K562 (cell line): Measurements from ENCODE around the gene ANKRD13D. TPM values are rescaled to one million over a fixed set of nuclear protein-coding genes. Genes with fewer than 3 reads are reported as not detected.

ENCODE experiments used
- ATF4 ChIP-seq: fragments of 450-650 bp; formaldehyde crosslinking; IDR thresholded peaks from 2 replicates; pipeline ENCODE4 v1.4.0; 2022; ENCODE audit warnings: mild to moderate bottlenecking, moderate library complexity
- BRCA1 ChIP-seq, 2 experiments: fragments of 450-650 bp in 1 of 2; sonication (generic) in 1 of 2; formaldehyde crosslinking in 1 of 2; IDR thresholded peaks; 2 replicates each; pipeline versions ENCODE4 v1.5.0 to v1.6.1; 2017 to 2020; ENCODE audit warnings: mild to moderate bottlenecking in 1 of 2, missing genetic modification reagents in 1 of 2
- CBFA2T2 ChIP-seq: fragments of 450-650 bp; conservative IDR thresholded peaks from 2 replicates; pipeline ENCODE4 v1.6.1; 2017; ENCODE audit warnings: mild to moderate bottlenecking
- CHD4 ChIP-seq: fragments of 200-600 bp; sonication (generic); IDR thresholded peaks from 3 replicates; pipeline ENCODE4 v1.6.1; 2012; ENCODE audit warnings: low read depth, mild to moderate bottlenecking, mixed read lengths, low read length, inconsistent platforms; ENCODE audit not compliant: insufficient read depth, insufficient replicate concordance, poor library complexity, severe bottlenecking
- EP400 ChIP-seq: fragments of 450-650 bp; IDR thresholded peaks from 2 replicates; pipeline ENCODE4 v1.6.1; 2017; ENCODE audit warnings: antibody characterized with exemption, mild to moderate bottlenecking, moderate library complexity
- FOSL1 ChIP-seq: fragments of 200-800 bp; sonication (Bioruptor generic); conservative IDR thresholded peaks from 2 replicates; pipeline ENCODE4 v1.6.1; 2016; ENCODE audit warnings: missing genetic modification characterization, missing compliant biosample characterization
- FOXP4 ChIP-seq: sonication (generic); formaldehyde crosslinking; IDR thresholded peaks from 2 replicates; pipeline ENCODE4 v1.8.0; 2022; ENCODE audit warnings: mild to moderate bottlenecking, missing genetic modification reagents, borderline replicate concordance
- IFI16 ChIP-seq: fragments of 250-450 bp; sonication (Bioruptor Pico); IDR thresholded peaks from 2 replicates; pipeline ENCODE4 v2.1.2; 2022; ENCODE audit warnings: mild to moderate bottlenecking, inconsistent platforms
- MECOM ChIP-seq: fragments of 250-450 bp; sonication (Bioruptor Pico); IDR thresholded peaks from 2 replicates; pipeline ENCODE4 v1.8.0; 2022; ENCODE audit warnings: inconsistent platforms
- MEF2A ChIP-seq: IDR thresholded peaks from 2 replicates; pipeline ENCODE4 v1.6.1; 2011; ENCODE audit warnings: low read depth, mild to moderate bottlenecking, low read length, moderate library complexity; ENCODE audit not compliant: control insufficient read depth
- NCOR1 ChIP-seq: fragments of 450-650 bp; IDR thresholded peaks from 2 replicates; pipeline ENCODE4 v1.6.1; 2016; ENCODE audit warnings: mild to moderate bottlenecking, moderate library complexity
- NR2C1 ChIP-seq, 2 experiments: fragments of 450-650 bp; IDR thresholded peaks; 2 replicates each; pipeline ENCODE4 v1.6.1; 2017; ENCODE audit warnings: mild to moderate bottlenecking in 2 of 2, antibody characterized with exemption in 1 of 2, inconsistent platforms in 1 of 2, missing compliant biosample characterization in 1 of 2, missing genetic modification characterization in 1 of 2
- NRF1 ChIP-seq, 2 experiments: fragments of 450-650 bp; IDR thresholded peaks in 1 of 2; conservative IDR thresholded peaks in 1 of 2; 2 replicates each; pipeline ENCODE4 v1.6.1; 2014; ENCODE audit warnings: mild to moderate bottlenecking in 2 of 2
- RB1 ChIP-seq: fragments of 450-650 bp; IDR thresholded peaks from 2 replicates; pipeline ENCODE4 v1.6.1; 2017; ENCODE audit warnings: low read depth, mild to moderate bottlenecking
- RUNX1 ChIP-seq: sonication (generic); IDR thresholded peaks from 2 replicates; pipeline ENCODE4 v1.6.1; 2016; ENCODE audit warnings: antibody characterized with exemption, low read depth
- SPI1 ChIP-seq: IDR thresholded peaks from 2 replicates; pipeline ENCODE4 v1.6.1; 2011; ENCODE audit warnings: low read depth, low read length, control low read depth, borderline replicate concordance
- SRSF3 ChIP-seq: fragments of 200-400 bp; formaldehyde crosslinking; IDR thresholded peaks from 2 replicates; pipeline ENCODE4 v1.6.1; 2016; ENCODE audit warnings: mild to moderate bottlenecking, low read length, moderate library complexity; ENCODE audit not compliant: insufficient read depth
- ZNF165 ChIP-seq: fragments of 250-450 bp; sonication (Bioruptor Pico); IDR thresholded peaks from 2 replicates; pipeline ENCODE4 v1.4.0; 2020; ENCODE audit warnings: borderline replicate concordance
- ZNF347 ChIP-seq: fragments of 450-650 bp; formaldehyde crosslinking; IDR thresholded peaks from 2 replicates; pipeline ENCODE4 v1.4.0; 2020; ENCODE audit warnings: low read depth, mild to moderate bottlenecking, moderate library complexity
- ZNF644 ChIP-seq: fragments of 200-800 bp; sonication (Bioruptor generic); IDR thresholded peaks from 2 replicates; pipeline ENCODE4 v1.6.1; 2016; ENCODE audit warnings: low read depth, missing genetic modification characterization, missing compliant biosample characterization
- polyA plus RNA-seq, 8 experiments: library from polyadenylated mRNA; depleted of rRNA in 4 of 8; stranded (reverse) in 5 of 8; unstranded in 3 of 8; fragments of >200 nt; fragmentation: Nextera tagmentation in 2 of 8; fragmentation: Illumina TruSeq in 1 of 8; extraction: Ambion mirVana in 2 of 8; extraction: Trizol in 1 of 8; gene quantifications; 2 replicates each; pipeline versions ENCODE4 v1.2.1 to v1.2.3, GENCODE V29; 2011 to 2014; ENCODE audit warnings: inconsistent platforms in 1 of 8, missing spikeins in 1 of 8
- total RNA-seq, 7 experiments: library from RNA; depleted of rRNA in 6 of 7; stranded (reverse); fragments of >200 nt in 6 of 7; fragmentation: Illumina TruSeq in 2 of 7; extraction: Trizol in 2 of 7; gene quantifications; 2 replicates each; pipeline versions ENCODE4 v1.2.1 to v1.2.3, GENCODE V29; 2011 to 2021; ENCODE audit warnings: low replicate concordance in 1 of 7
- TF ChIP-seq, protein P1 (sequence below): sonication (generic); formaldehyde crosslinking; IDR thresholded peaks from 2 replicates; pipeline ENCODE4 v1.8.1; 2023; ENCODE audit warnings: mild to moderate bottlenecking, missing genetic modification reagents
- TF ChIP-seq, protein P2 (sequence below), 3 experiments: fragments of 200-800 bp in 1 of 3; sonication (Bioruptor generic) in 1 of 3; sonication (generic) in 1 of 3; formaldehyde crosslinking in 1 of 3; IDR thresholded peaks; 2 replicates each; pipeline versions ENCODE4 v1.6.1 to v1.8.0; 2016 to 2022; ENCODE audit warnings: mild to moderate bottlenecking in 2 of 3, missing compliant biosample characterization in 2 of 3, missing genetic modification characterization in 2 of 3, missing genetic modification reagents in 1 of 3

ANKRD13D gene
- total and polyA plus RNA-seq, 9 of the 15 experiments (the other 6 are each of a cell fraction or from before 2014, with no cell fraction given) = 0.94 to 40.9 (median 22.4) TPM

- TF ChIP-seq, protein P1, sequence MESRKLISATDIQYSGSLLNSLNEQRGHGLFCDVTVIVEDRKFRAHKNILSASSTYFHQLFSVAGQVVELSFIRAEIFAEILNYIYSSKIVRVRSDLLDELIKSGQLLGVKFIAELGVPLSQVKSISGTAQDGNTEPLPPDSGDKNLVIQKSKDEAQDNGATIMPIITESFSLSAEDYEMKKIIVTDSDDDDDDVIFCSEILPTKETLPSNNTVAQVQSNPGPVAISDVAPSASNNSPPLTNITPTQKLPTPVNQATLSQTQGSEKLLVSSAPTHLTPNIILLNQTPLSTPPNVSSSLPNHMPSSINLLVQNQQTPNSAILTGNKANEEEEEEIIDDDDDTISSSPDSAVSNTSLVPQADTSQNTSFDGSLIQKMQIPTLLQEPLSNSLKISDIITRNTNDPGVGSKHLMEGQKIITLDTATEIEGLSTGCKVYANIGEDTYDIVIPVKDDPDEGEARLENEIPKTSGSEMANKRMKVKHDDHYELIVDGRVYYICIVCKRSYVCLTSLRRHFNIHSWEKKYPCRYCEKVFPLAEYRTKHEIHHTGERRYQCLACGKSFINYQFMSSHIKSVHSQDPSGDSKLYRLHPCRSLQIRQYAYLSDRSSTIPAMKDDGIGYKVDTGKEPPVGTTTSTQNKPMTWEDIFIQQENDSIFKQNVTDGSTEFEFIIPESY (CRISPR knock-in tag) = no peak
- TF ChIP-seq ZNF644 (tag) (no peak), MEF2A (no peak), NR2C1 (IDR thresholded peaks at IDR 0.05) (no peak), NR2C1 (tag; IDR thresholded peaks at IDR 0.05) (no peak), ZNF347 (CRISPR knock-in tag) (no peak), CBFA2T2 (no peak), ATF4 (no peak), EP400 (no peak), SRSF3 (no peak), NRF1 (conservative IDR thresholded peaks at IDR 0.05 in 1 of 2, IDR thresholded peaks at IDR 0.05 in 1 of 2) (no peak), BRCA1 (IDR thresholded peaks at IDR 0.05) (no peak), BRCA1 (CRISPR knock-in tag; IDR thresholded peaks at IDR 0.05) (no peak), NCOR1 (no peak), FOSL1 (tag) (peak; percentile 90), RUNX1 (no peak), CHD4 (no peak), MECOM (CRISPR knock-in tag) (no peak), ZNF165 (CRISPR knock-in tag) (no peak), RB1 (0 out of 2 replicates have a peak, but pooled peaks have one; percentile 48), SPI1 (no peak), IFI16 (no peak), FOXP4 (no peak)
- TF ChIP-seq, protein P2, sequence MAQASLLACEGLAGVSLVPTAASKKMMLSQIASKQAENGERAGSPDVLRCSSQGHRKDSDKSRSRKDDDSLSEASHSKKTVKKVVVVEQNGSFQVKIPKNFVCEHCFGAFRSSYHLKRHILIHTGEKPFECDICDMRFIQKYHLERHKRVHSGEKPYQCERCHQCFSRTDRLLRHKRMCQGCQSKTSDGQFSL (CRISPR knock-in tag; IDR thresholded peaks at IDR 0.05) = no peak
- TF ChIP-seq, protein P2 (tag; IDR thresholded peaks at IDR 0.05) = no peak
These were observed 62.3 kb downstream of the ANKRD13D start (continued) for GRCh38 chr11:67351275-67352005.
